GM19455 (cell line): ENCODE data around the gene CXCR4.
"Not testable (repeated sequence)": the region's sequence is repeated elsewhere in the genome, so short reads cannot be mapped to it uniquely, and the experiment has no call there.

Experiments
- ATAC-seq: cut with Tn5 transposase; IDR thresholded peaks from one replicate; pipeline ENCODE4 v1.9.1; 2021; ENCODE audit not compliant: unreplicated experiment

CXCR4 gene

DNA sequence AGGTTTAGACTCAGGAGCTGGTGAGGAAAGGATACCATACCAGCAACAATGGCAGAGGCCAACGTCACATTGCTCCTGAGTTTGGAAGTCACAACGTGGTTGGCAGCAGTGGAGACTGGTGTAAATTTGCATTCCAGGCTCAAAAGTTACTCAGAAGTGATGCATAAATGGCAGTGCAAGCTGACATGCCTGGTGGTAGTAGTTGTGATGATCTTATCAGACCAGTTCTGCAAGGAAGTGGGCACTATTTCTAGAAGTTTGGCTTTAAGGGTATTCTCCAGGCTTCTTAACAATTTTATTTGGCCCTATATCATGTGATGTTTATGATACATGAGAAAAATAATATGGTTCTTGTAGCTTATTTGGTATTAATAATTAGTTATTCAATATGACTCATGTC lies 37.8 kb downstream of the CXCR4 start:
- ATAC-seq: no peak

- no peak for ATAC-seq
Measured at GRCh38 chr2:136077107-136077506, 40.8 kb downstream of the CXCR4 start.

- no peak for ATAC-seq
Measured at GRCh38 chr2:136075476-136075875, 42.5 kb downstream of the CXCR4 start.

- no peak for ATAC-seq
Measured at GRCh38 chr2:136072621-136073020, 45.3 kb downstream of the CXCR4 start.

DNA sequence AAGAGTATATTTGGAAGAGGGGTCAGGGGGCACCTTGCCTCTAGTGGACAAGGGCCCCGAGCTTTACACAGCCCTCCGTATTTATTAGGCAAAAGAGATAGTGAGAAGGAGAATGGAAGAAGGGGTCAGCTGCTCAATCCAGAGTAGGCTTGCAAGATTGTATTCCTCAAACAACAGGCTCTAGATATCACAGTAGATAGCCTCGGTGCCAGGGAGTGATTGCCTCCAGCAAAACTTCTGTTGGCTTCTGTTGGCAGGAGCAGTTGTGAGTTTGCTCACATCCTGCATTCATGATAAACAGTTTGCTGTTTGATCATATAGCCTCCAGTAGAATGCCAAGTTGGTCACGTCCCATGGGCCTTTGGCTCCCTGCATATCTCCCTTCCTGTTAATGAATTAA lies 46.1 kb downstream of the CXCR4 start:
- ATAC-seq: not testable (repeated sequence)

GRCh38 chr2:136070913-136071312 lies 47.0 kb downstream of the CXCR4 start:
- no peak for ATAC-seq

GRCh38 chr2:136069773-136070172 lies 48.2 kb downstream of the CXCR4 start:
- no peak for ATAC-seq

DNA sequence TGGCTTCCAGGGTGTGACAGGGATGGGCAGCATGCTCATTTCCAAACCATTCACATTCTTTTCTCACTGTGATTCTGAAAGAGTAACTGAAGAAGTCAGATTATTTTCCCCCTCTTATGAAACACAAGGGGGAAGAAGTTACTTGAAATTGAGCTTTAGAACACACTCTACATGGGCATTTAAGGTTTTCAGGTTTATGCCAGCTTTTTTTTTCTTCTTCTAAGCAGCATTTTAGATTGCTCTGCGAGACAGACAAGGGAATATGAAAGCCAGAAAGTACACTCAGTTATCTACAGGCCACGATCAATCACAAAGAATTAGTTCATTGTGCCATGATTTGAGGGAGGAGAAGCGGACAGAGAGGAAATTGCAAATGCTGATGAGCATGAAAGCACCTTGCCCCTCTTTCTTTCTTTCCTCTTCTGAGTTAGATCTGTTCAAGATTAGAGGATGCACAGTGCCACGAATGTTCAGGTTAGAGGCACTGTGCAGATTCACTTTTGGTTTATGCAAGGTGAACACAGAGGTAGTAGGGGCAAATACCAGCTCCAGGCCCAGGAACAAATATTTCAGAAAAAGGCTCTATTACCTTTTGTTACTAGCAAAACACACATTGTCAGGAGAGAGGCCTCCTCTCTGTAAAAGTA lies 49.2 kb downstream of the CXCR4 start:
- no peak for ATAC-seq

GRCh38 chr2:136067897-136068580 lies 49.9 kb downstream of the CXCR4 start:
- no peak for ATAC-seq

DNA sequence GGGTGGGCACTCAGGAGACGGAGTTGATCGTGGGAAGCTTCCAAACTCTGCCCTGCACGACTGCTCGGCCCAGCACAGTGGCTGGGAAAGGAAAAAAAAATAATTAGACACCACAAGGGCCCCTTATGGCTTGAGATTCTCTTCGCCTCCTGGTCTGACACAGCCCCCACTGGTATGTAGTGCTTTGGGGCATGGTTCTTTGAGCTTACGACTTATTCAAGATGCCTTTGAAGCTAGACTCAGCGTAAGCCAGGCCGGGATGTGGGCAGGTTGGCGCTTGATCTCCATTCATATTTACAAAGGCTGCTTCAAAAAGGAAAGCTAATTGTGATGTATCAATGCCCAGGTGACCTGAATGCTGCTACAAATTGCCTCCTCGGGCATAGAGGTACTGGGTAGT lies 50.5 kb downstream of the CXCR4 start:
- ATAC-seq: no peak

DNA sequence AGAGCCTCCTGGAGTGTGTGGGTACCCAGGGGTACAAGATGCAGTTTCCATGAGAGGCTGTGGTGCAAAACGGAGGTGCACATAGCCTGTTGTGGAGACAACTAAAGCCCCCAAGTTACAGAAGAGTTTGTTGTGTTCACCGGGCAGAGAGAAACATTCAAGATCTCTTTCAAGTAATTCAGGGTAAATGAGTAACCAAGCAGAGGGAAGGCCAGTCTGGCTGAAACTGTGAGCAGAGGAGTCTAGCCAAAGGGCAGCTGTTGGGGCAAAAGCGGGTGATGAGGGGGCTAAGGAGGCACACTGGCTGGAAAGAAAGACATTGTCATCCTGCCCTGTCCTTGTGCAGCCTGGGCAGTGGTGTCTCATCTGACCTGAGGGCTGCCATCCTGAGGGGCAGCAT lies 52.0 kb downstream of the CXCR4 start:
- ATAC-seq: no peak

GRCh38 chr2:136065384-136065783 lies 52.6 kb downstream of the CXCR4 start:
- ATAC-seq: no peak
